ENCODE results near the gene TBCD. TPM values are rescaled to one million over a fixed set of nuclear protein-coding genes. Genes with fewer than 3 reads are reported as not detected.

The TBCD gene
- total RNA-seq, 2 donors from 2014 or later: 66.5 to 166 TPM

- no peak overlapping the region for H3K4me3 Mint-ChIP-seq
- H3K27ac Mint-ChIP-seq: no peak overlapping the region
- peaks cover 6% of the 10 kb centered on the region for H3K36me3 Mint-ChIP-seq
- no peak for ATAC-seq
- DNase-seq (ENCODE audit: low spot score): no peak
- H3K9me3 Mint-ChIP-seq: peaks cover 4% of the 10 kb centered on the region
- H3K27me3 Mint-ChIP-seq: no peaks in the 10 kb centered on the region
- peaks cover 10 to 11% of the 10 kb centered on the region in 2 donors for H3K4me1 Mint-ChIP-seq (ENCODE audit: low read depth in 2 of 2)
Observed at GRCh38 chr17:82798752-82799151, 46.9 kb downstream of the TBCD start.

GRCh38 chr17:82799591-82799990 lies 47.7 kb downstream of the TBCD start:
- DNase-seq (ENCODE audit: low spot score): no peak
- peaks cover 6% of the 10 kb centered on the region for H3K36me3 Mint-ChIP-seq
- no peaks in the 10 kb centered on the region for H3K27me3 Mint-ChIP-seq
- no peak overlapping the region for H3K27ac Mint-ChIP-seq
- H3K9me3 Mint-ChIP-seq: peaks cover 4% of the 10 kb centered on the region
- ATAC-seq: no peak
- H3K4me1 Mint-ChIP-seq (ENCODE audit: low read depth in 2 of 2): peaks cover 10 to 11% of the 10 kb centered on the region in 2 donors
- no peak overlapping the region for H3K4me3 Mint-ChIP-seq

- ATAC-seq (no peak), DNase-seq (ENCODE audit: low spot score) (no peak)
- peaks cover 6% of the 10 kb centered on the region for H3K36me3 Mint-ChIP-seq
- no peaks in the 10 kb centered on the region for H3K27me3 Mint-ChIP-seq
- no peak overlapping the region for H3K4me3 Mint-ChIP-seq
- H3K9me3 Mint-ChIP-seq: peaks cover 4% of the 10 kb centered on the region
- peak overlapping the region in 1 of 2 donors; percentile 36 for H3K27ac Mint-ChIP-seq
- H3K4me1 Mint-ChIP-seq (ENCODE audit: low read depth in 2 of 2): peaks cover 10 to 11% of the 10 kb centered on the region in 2 donors
Observed at GRCh38 chr17:82800885-82801284, 49.0 kb downstream of the TBCD start.

- peak overlapping the region in 1 of 2 donors; percentile 36 for H3K27ac Mint-ChIP-seq
- no peak for ATAC-seq
- no peaks in the 10 kb centered on the region for H3K27me3 Mint-ChIP-seq
- H3K4me1 Mint-ChIP-seq (ENCODE audit: low read depth in 2 of 2): peaks cover 10 to 11% of the 10 kb centered on the region in 2 donors
- no peak for DNase-seq (ENCODE audit: low spot score)
- peaks cover 6% of the 10 kb centered on the region for H3K36me3 Mint-ChIP-seq
- peaks cover 4% of the 10 kb centered on the region for H3K9me3 Mint-ChIP-seq
- no peak overlapping the region for H3K4me3 Mint-ChIP-seq
Observed at GRCh38 chr17:82801377-82801970, 49.6 kb downstream of the TBCD start.

- no peak overlapping the region for H3K27ac Mint-ChIP-seq
- H3K27me3 Mint-ChIP-seq: no peaks in the 10 kb centered on the region
- H3K4me3 Mint-ChIP-seq: no peak overlapping the region
- ATAC-seq (no peak), DNase-seq (ENCODE audit: low spot score) (no peak)
- H3K36me3 Mint-ChIP-seq: peaks cover 6% of the 10 kb centered on the region
- peaks cover 10 to 11% of the 10 kb centered on the region in 2 donors for H3K4me1 Mint-ChIP-seq (ENCODE audit: low read depth in 2 of 2)
- H3K9me3 Mint-ChIP-seq: peaks cover 4% of the 10 kb centered on the region
Observed at GRCh38 chr17:82802075-82802780, 50.4 kb downstream of the TBCD start.

- no peak for DNase-seq (ENCODE audit: low spot score)
- Mint-ChIP-seq H3K4me1 (ENCODE audit: low read depth in 2 of 2) (peaks cover 10 to 11% of the 10 kb centered on the region in 2 donors), H3K27me3 (no peaks in the 10 kb centered on the region), H3K9me3 (peaks cover 4% of the 10 kb centered on the region), H3K4me3 (no peak overlapping the region), H3K36me3 (peaks cover 6% of the 10 kb centered on the region), H3K27ac (no peak overlapping the region)
- ATAC-seq: no peak
Observed at GRCh38 chr17:82803185-82803584, 51.3 kb downstream of the TBCD start.

GRCh38 chr17:82803606-82804005 lies 51.7 kb downstream of the TBCD start:
- Mint-ChIP-seq H3K36me3 (peaks cover 6% of the 10 kb centered on the region), H3K9me3 (peaks cover 4% of the 10 kb centered on the region), H3K27me3 (no peaks in the 10 kb centered on the region), H3K27ac (no peak overlapping the region), H3K4me1 (ENCODE audit: low read depth in 2 of 2) (peaks cover 10 to 11% of the 10 kb centered on the region in 2 donors), H3K4me3 (no peak overlapping the region)
- DNase-seq (ENCODE audit: low spot score) (no peak), ATAC-seq (no peak)

- no peak overlapping the region for H3K27ac Mint-ChIP-seq
- H3K9me3 Mint-ChIP-seq: peaks cover 4% of the 10 kb centered on the region
- no peak overlapping the region for H3K4me3 Mint-ChIP-seq
- peaks cover 6% of the 10 kb centered on the region for H3K36me3 Mint-ChIP-seq
- DNase-seq (ENCODE audit: low spot score): no peak
- no peak for ATAC-seq
- no peaks in the 10 kb centered on the region for H3K27me3 Mint-ChIP-seq
- H3K4me1 Mint-ChIP-seq (ENCODE audit: low read depth in 2 of 2): peaks cover 10 to 11% of the 10 kb centered on the region in 2 donors
Observed at GRCh38 chr17:82804442-82805191, 52.8 kb downstream of the TBCD start.

- peaks cover 6% of the 10 kb centered on the region for H3K36me3 Mint-ChIP-seq
- H3K4me3 Mint-ChIP-seq: no peak overlapping the region
- DNase-seq (ENCODE audit: low spot score): no peak
- no peaks in the 10 kb centered on the region for H3K27me3 Mint-ChIP-seq
- H3K27ac Mint-ChIP-seq: no peak overlapping the region
- H3K9me3 Mint-ChIP-seq: peaks cover 4% of the 10 kb centered on the region
- no peak for ATAC-seq
- H3K4me1 Mint-ChIP-seq (ENCODE audit: low read depth in 2 of 2): peaks cover 10 to 11% of the 10 kb centered on the region in 2 donors
Observed at GRCh38 chr17:82805254-82805653, 53.4 kb downstream of the TBCD start.

- Mint-ChIP-seq H3K36me3 (peaks cover 6% of the 10 kb centered on the region), H3K27ac (no peak overlapping the region), H3K4me3 (no peak overlapping the region), H3K9me3 (peaks cover 4% of the 10 kb centered on the region), H3K4me1 (ENCODE audit: low read depth in 2 of 2) (peaks cover 10 to 11% of the 10 kb centered on the region in 2 donors), H3K27me3 (no peaks in the 10 kb centered on the region)
- DNase-seq (ENCODE audit: low spot score) (no peak), ATAC-seq (no peak)
Observed at GRCh38 chr17:82805823-82806222, 54.0 kb downstream of the TBCD start.

- ATAC-seq (no peak), DNase-seq (ENCODE audit: low spot score) (no peak)
- H3K4me1 Mint-ChIP-seq (ENCODE audit: low read depth in 2 of 2): peaks cover 4 to 6% of the 10 kb centered on the region in 2 donors
- no peaks in the 10 kb centered on the region for H3K9me3 Mint-ChIP-seq
- no peak overlapping the region for H3K27ac Mint-ChIP-seq
- H3K36me3 Mint-ChIP-seq: no peaks in the 10 kb centered on the region
- H3K27me3 Mint-ChIP-seq: no peaks in the 10 kb centered on the region
- H3K4me3 Mint-ChIP-seq: no peak overlapping the region
Observed at GRCh38 chr17:82806645-82807044, 54.8 kb downstream of the TBCD start.

GRCh38 chr17:82807101-82807500 lies 55.2 kb downstream of the TBCD start:
- DNase-seq (ENCODE audit: low spot score) (no peak), ATAC-seq (no peak)
- no peak overlapping the region for H3K4me3 Mint-ChIP-seq
- no peaks in the 10 kb centered on the region for H3K27me3 Mint-ChIP-seq
- peaks cover 3% of the 10 kb centered on the region in 2 donors for H3K4me1 Mint-ChIP-seq (ENCODE audit: low read depth in 2 of 2)
- no peaks in the 10 kb centered on the region for H3K36me3 Mint-ChIP-seq
- H3K27ac Mint-ChIP-seq: no peak overlapping the region
- H3K9me3 Mint-ChIP-seq: no peaks in the 10 kb centered on the region

GRCh38 chr17:82807562-82807961 lies 55.7 kb downstream of the TBCD start:
- Mint-ChIP-seq H3K9me3 (no peaks in the 10 kb centered on the region), H3K36me3 (no peaks in the 10 kb centered on the region), H3K4me1 (ENCODE audit: low read depth in 2 of 2) (no peaks in the 10 kb centered on the region), H3K27ac (no peak overlapping the region), H3K27me3 (no peaks in the 10 kb centered on the region), H3K4me3 (no peak overlapping the region)
- DNase-seq (ENCODE audit: low spot score) (no peak), ATAC-seq (no peak)

- no peak for DNase-seq (ENCODE audit: low spot score)
- Mint-ChIP-seq H3K27me3 (no peaks in the 10 kb centered on the region), H3K36me3 (no peaks in the 10 kb centered on the region), H3K27ac (no peak overlapping the region), H3K4me3 (no peak overlapping the region), H3K9me3 (no peaks in the 10 kb centered on the region), H3K4me1 (ENCODE audit: low read depth in 2 of 2) (no peaks in the 10 kb centered on the region)
- no peak for ATAC-seq
Observed at GRCh38 chr17:82808006-82808405, 56.1 kb downstream of the TBCD start.

Measured in natural killer cell treated with Interleukin-12 subunit alpha and Interleukin-12 subunit beta and Interleukin-15 and Interleukin-18, amount 100 ng/mL, for 72 hours (primary cell).